H9 (cell line): Measurements from ENCODE around the gene XDH. TPM values are rescaled to one million over a fixed set of nuclear protein-coding genes. Genes with fewer than 3 reads are reported as not detected.

Experiments used
- DNase-seq: peaks from one replicate; pipeline ENCODE4 v3.0.0-alpha.2; 2017
- H2AFZ ChIP-seq: one replicate; pipeline ENCODE4 v1.6.1; 2013; ENCODE audit warnings: mild to moderate bottlenecking, low read length, control low read depth, moderate library complexity
- H2AK5ac ChIP-seq: 2 replicates; pipeline ENCODE4 v1.6.1; 2013; ENCODE audit warnings: low read length, control low read depth, mixed read lengths; ENCODE audit not compliant: insufficient read length
- H2BK120ac ChIP-seq: one replicate; pipeline ENCODE4 v1.6.1; 2013; ENCODE audit warnings: low read depth, mild to moderate bottlenecking, low read length, control low read depth, inconsistent platforms; ENCODE audit not compliant: poor library complexity, severe bottlenecking
- H2BK12ac ChIP-seq: 2 replicates; pipeline ENCODE4 v1.6.1; 2013; ENCODE audit warnings: low read length, control low read depth, mixed read lengths, low read depth; ENCODE audit not compliant: insufficient read length
- H2BK15ac ChIP-seq: 2 replicates; pipeline ENCODE4 v1.6.1; 2013; ENCODE audit warnings: low read depth, low read length, control low read depth
- H2BK20ac ChIP-seq: one replicate; pipeline ENCODE4 v1.6.1; 2013; ENCODE audit warnings: low read depth, mild to moderate bottlenecking, low read length, control low read depth, inconsistent platforms; ENCODE audit not compliant: poor library complexity, severe bottlenecking
- H2BK5ac ChIP-seq: 2 replicates; pipeline ENCODE4 v1.6.1; 2013; ENCODE audit warnings: low read length, control low read depth, mixed read lengths; ENCODE audit not compliant: insufficient read length
- H3K14ac ChIP-seq: 2 replicates; pipeline ENCODE4 v1.6.1; 2013; ENCODE audit warnings: low read length, control low read depth; ENCODE audit not compliant: insufficient read depth
- H3K18ac ChIP-seq: 2 replicates; pipeline ENCODE4 v1.6.1; 2013; ENCODE audit warnings: low read depth, mild to moderate bottlenecking, mixed read lengths, low read length, control low read depth; ENCODE audit not compliant: insufficient read length
- H3K23ac ChIP-seq: 2 replicates; pipeline ENCODE4 v1.6.1; 2013; ENCODE audit warnings: low read length, control low read depth, mixed read lengths, low read depth; ENCODE audit not compliant: insufficient read length
- H3K23me2 ChIP-seq: 2 replicates; pipeline ENCODE4 v1.6.1; 2013; ENCODE audit warnings: low read depth, mild to moderate bottlenecking, mixed read lengths, low read length, control low read depth; ENCODE audit not compliant: insufficient read length, poor library complexity, severe bottlenecking
- H3K27ac ChIP-seq: 2 replicates; pipeline ENCODE4 v1.5.1; 2013; ENCODE audit warnings: low read length, control low read depth, mixed read lengths, low read depth; ENCODE audit not compliant: insufficient read length
- H3K27me3 ChIP-seq: 2 replicates; pipeline ENCODE4 v1.6.1; 2013; ENCODE audit warnings: low read length, control low read depth, inconsistent platforms; ENCODE audit not compliant: insufficient read depth
- H3K4ac ChIP-seq: 2 replicates; pipeline ENCODE4 v1.6.1; 2013; ENCODE audit warnings: low read depth, mild to moderate bottlenecking, control low read depth, inconsistent platforms, low read length, moderate library complexity
- H3K4me1 ChIP-seq: 2 replicates; pipeline ENCODE4 v1.6.1; 2013; ENCODE audit warnings: low read length, control low read depth, inconsistent platforms; ENCODE audit not compliant: insufficient read depth
- H3K4me2 ChIP-seq: 2 replicates; pipeline ENCODE4 v1.6.1; 2013; ENCODE audit warnings: low read length, control low read depth, mixed read lengths; ENCODE audit not compliant: insufficient read length, insufficient read depth
- H3K56ac ChIP-seq: 2 replicates; pipeline ENCODE4 v1.6.1; 2013; ENCODE audit warnings: low read depth, mild to moderate bottlenecking, mixed read lengths, low read length, control low read depth; ENCODE audit not compliant: insufficient read length
- H3K79me1 ChIP-seq: 2 replicates; pipeline ENCODE4 v1.6.1; 2013; ENCODE audit warnings: low read depth, mild to moderate bottlenecking, moderate library complexity, low read length, control low read depth, inconsistent platforms; ENCODE audit not compliant: insufficient read depth, poor library complexity, severe bottlenecking
- H3K79me2 ChIP-seq: 2 replicates; pipeline ENCODE4 v1.6.1; 2013; ENCODE audit warnings: low read length, control low read depth, inconsistent platforms; ENCODE audit not compliant: insufficient read depth
- H3K9ac ChIP-seq: 2 replicates; pipeline ENCODE4 v1.6.1; 2013; ENCODE audit warnings: low read length, control low read depth, mixed read lengths; ENCODE audit not compliant: insufficient read length; ENCODE audit errors: extremely low read depth
- H3K9me3 ChIP-seq: one replicate; pipeline ENCODE4 v1.6.1; 2013; ENCODE audit warnings: low read depth, low read length, inconsistent platforms; ENCODE audit not compliant: control insufficient read depth
- H3T11ph ChIP-seq: one replicate; pipeline ENCODE4 v1.6.1; 2013; ENCODE audit warnings: mild to moderate bottlenecking, low read length, control low read depth, inconsistent platforms
- H4K20me1 ChIP-seq: one replicate; pipeline ENCODE4 v1.6.1; 2013; ENCODE audit not compliant: control insufficient read depth, insufficient read length, insufficient read depth
- H4K5ac ChIP-seq: 2 replicates; pipeline ENCODE4 v1.6.1; 2013; ENCODE audit warnings: low read depth, mild to moderate bottlenecking, mixed read lengths, low read length, control low read depth; ENCODE audit not compliant: insufficient read length
- H4K8ac ChIP-seq: replicated peaks from 2 replicates; pipeline ENCODE4 v1.6.1; 2013; ENCODE audit warnings: low read length, control low read depth, mixed read lengths, low read depth; ENCODE audit not compliant: insufficient read length
- H4K91ac ChIP-seq: 2 replicates; pipeline ENCODE4 v1.6.1; 2013; ENCODE audit warnings: low read depth, mild to moderate bottlenecking, moderate library complexity, mixed read lengths, low read length, control low read depth; ENCODE audit not compliant: insufficient read length
- H3K27ac Mint-ChIP-seq, 3 experiments: 2 replicates in 2 of 3; 3 replicates in 1 of 3; pipeline ENCODE4 v1.8.0; 2020 to 2021; ENCODE audit warnings: mixed read lengths in 3 of 3, mild to moderate bottlenecking in 1 of 3, moderate library complexity in 1 of 3
- H3K27me3 Mint-ChIP-seq: 2 replicates; pipeline ENCODE4 v1.8.0; 2021; ENCODE audit warnings: low read depth, mild to moderate bottlenecking, moderate library complexity, mixed read lengths
- H3K36me3 Mint-ChIP-seq, 3 experiments: 2 replicates in 2 of 3; 3 replicates in 1 of 3; pipeline ENCODE4 v1.8.0; 2020 to 2021; ENCODE audit warnings: low read depth in 3 of 3, mixed read lengths in 3 of 3; ENCODE audit not compliant: insufficient read depth in 1 of 3
- H3K4me1 Mint-ChIP-seq, 2 experiments: 2 replicates each; pipeline ENCODE4 v1.8.0; 2020; ENCODE audit warnings: mixed read lengths in 2 of 2
- H3K4me3 Mint-ChIP-seq, 2 experiments: 2 replicates in 1 of 2; 3 replicates in 1 of 2; pipeline ENCODE4 v1.8.0; 2020 to 2021; ENCODE audit warnings: mild to moderate bottlenecking in 2 of 2, mixed read lengths in 2 of 2, moderate library complexity in 1 of 2
- H3K9me3 Mint-ChIP-seq, 2 experiments: 2 replicates in 1 of 2; 3 replicates in 1 of 2; pipeline ENCODE4 v1.8.0; 2020; ENCODE audit warnings: mild to moderate bottlenecking in 2 of 2, mixed read lengths in 2 of 2, moderate library complexity in 1 of 2
- CTCF ChIP-seq: fragments of 200-600 bp; sonication (generic); conservative IDR thresholded peaks from 3 replicates; pipeline ENCODE4 v1.8.0; 2021; ENCODE audit warnings: antibody characterized with exemption, mild to moderate bottlenecking
- WGBS: extraction: QIAGEN DNeasy Blood & Tissue Kit; methylation state at CpG from one replicate; pipeline ENCODE4 v1.1.7; 2013; ENCODE audit warnings: missing lambda C conversion rate, low lambda C conversion rate, mixed read lengths; ENCODE audit not compliant: insufficient read length; ENCODE audit errors: extremely low coverage; 5-methylcytosine and 5-hydroxymethylcytosine counted together
- total RNA-seq: library from RNA; stranded (reverse); gene quantifications from 2 replicates; pipeline ENCODE4 v1.2.1, GENCODE V29; 2021

Gene XDH
- total RNA-seq, 1 experiment from 2014 or later: 1.4 TPM

- H4K20me1 ChIP-seq: no peaks in the 10 kb centered on the region
- no peak overlapping the region for H3K14ac ChIP-seq
- H4K91ac ChIP-seq: no peak overlapping the region
- H3K23me2 ChIP-seq: no peaks in the 10 kb centered on the region
- peaks cover 10% of the 10 kb centered on the region; the same call in 1 of the 2 replicates for H3K4me1 ChIP-seq
- H2AFZ ChIP-seq: no peak overlapping the region
- no peak overlapping the region for H3K9ac ChIP-seq
- H3K79me2 ChIP-seq: no peaks in the 10 kb centered on the region
- H3K27me3 Mint-ChIP-seq: no peaks in the 10 kb centered on the region; the same call in 1 of the 2 replicates
- no peak overlapping the region for H4K5ac ChIP-seq
- no peak overlapping the region for H3K27ac ChIP-seq
- peaks cover 30 to 31% of the 10 kb centered on the region in 2 experiments for H3K4me1 Mint-ChIP-seq
- no peaks in the 10 kb centered on the region for H3K27me3 ChIP-seq
- H3K23ac ChIP-seq: no peak overlapping the region
- no peak overlapping the region for H3K56ac ChIP-seq
- peak; percentile 40 for DNase-seq
- no CpG with 5 or more reads among the region's 8 CpGs for WGBS
- H3K9me3 ChIP-seq: no peaks in the 10 kb centered on the region
- H2BK5ac ChIP-seq: no peak overlapping the region
- peaks cover 2 to 6% (median 3%) of the 10 kb centered on the region in 3 experiments; a peak in 2 of 7 replicates for H3K36me3 Mint-ChIP-seq
- no peak for TF ChIP-seq CTCF
- H2BK15ac ChIP-seq: no peak overlapping the region
- no peak overlapping the region for H2AK5ac ChIP-seq
- no peak overlapping the region for H2BK12ac ChIP-seq
- H3K4ac ChIP-seq: no peak overlapping the region
- no peak overlapping the region for H3K18ac ChIP-seq
- H2BK120ac ChIP-seq: no peak overlapping the region
- H3K4me3 Mint-ChIP-seq: no peak overlapping the region
- H3K9me3 Mint-ChIP-seq: no peaks in the 10 kb centered on the region
- H4K8ac ChIP-seq: no peak overlapping the region
- no peak overlapping the region for H3K4me2 ChIP-seq
- H3K79me1 ChIP-seq: no peaks in the 10 kb centered on the region
- H3T11ph ChIP-seq: no peak overlapping the region
- no peak overlapping the region for H2BK20ac ChIP-seq
- peak overlapping the region in 1 of 3 experiments; percentile 49; a peak in 2 of 7 replicates for H3K27ac Mint-ChIP-seq
Measured at GRCh38 chr2:31382452-31383120, 32.0 kb downstream of the XDH start.
